Measurements from ENCODE around the gene ACTN4. TPM values are rescaled to one million over a fixed set of nuclear protein-coding genes. Genes with fewer than 3 reads are reported as not detected.

ACTN4 gene
- total and polyA plus RNA-seq, 11 donors = 100 to 307 (median 149) TPM

DNA sequence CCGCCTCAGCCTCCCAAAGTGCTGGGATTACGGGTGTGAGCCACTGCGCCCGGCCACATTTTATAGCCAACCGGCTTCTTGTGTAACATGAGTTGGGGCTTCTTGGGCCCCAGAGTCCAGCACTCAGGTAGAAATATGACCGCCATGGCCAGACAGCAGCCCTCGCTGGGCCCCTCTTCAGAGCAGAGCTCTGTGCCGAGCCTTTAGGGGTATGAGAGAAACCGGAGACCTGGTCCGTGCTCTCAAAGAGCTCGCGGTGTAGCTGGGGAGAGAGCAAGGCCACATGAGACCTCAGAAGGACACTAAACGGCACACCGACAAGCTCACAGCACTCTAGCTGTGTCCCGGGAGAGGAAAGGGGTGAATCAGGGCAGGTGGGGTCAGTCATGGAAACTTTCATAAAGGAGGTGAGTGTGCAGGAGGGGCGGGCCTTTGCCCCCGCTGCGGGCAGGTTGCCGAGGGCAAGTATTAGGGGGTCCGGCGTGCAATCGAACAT, 15.8 kb downstream of the ACTN4 start:
- WGBS, 4 donors = 49 to 56% (median 54%) methylated on average over 14 to 22 of the region's 22 CpGs
- TF ChIP-seq, protein P1, sequence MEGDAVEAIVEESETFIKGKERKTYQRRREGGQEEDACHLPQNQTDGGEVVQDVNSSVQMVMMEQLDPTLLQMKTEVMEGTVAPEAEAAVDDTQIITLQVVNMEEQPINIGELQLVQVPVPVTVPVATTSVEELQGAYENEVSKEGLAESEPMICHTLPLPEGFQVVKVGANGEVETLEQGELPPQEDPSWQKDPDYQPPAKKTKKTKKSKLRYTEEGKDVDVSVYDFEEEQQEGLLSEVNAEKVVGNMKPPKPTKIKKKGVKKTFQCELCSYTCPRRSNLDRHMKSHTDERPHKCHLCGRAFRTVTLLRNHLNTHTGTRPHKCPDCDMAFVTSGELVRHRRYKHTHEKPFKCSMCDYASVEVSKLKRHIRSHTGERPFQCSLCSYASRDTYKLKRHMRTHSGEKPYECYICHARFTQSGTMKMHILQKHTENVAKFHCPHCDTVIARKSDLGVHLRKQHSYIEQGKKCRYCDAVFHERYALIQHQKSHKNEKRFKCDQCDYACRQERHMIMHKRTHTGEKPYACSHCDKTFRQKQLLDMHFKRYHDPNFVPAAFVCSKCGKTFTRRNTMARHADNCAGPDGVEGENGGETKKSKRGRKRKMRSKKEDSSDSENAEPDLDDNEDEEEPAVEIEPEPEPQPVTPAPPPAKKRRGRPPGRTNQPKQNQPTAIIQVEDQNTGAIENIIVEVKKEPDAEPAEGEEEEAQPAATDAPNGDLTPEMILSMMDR (IDR thresholded peaks at IDR 0.05) = no peak
- DNase-seq (no peak), ATAC-seq (no peak)
- H3K36me3 ChIP-seq = peaks cover 0 to 13% (median 0%) of the 10 kb centered on the region in 9 donors
- no peaks in the 10 kb centered on the region for H3K9me3 ChIP-seq
- intact Hi-C loops (cut with DNase I) = no loop called here
- peak overlapping the region in 7 of 12 donors; percentile 14 to 24 (median 19) for H3K4me3 ChIP-seq
- no peaks in the 10 kb centered on the region for H3K27me3 ChIP-seq
- H3K27ac ChIP-seq = peak overlapping the region; percentile 88 to 99 (median 96)
- peaks cover 64 to 100% (median 99%) of the 10 kb centered on the region in 12 donors for H3K4me1 ChIP-seq

DNA sequence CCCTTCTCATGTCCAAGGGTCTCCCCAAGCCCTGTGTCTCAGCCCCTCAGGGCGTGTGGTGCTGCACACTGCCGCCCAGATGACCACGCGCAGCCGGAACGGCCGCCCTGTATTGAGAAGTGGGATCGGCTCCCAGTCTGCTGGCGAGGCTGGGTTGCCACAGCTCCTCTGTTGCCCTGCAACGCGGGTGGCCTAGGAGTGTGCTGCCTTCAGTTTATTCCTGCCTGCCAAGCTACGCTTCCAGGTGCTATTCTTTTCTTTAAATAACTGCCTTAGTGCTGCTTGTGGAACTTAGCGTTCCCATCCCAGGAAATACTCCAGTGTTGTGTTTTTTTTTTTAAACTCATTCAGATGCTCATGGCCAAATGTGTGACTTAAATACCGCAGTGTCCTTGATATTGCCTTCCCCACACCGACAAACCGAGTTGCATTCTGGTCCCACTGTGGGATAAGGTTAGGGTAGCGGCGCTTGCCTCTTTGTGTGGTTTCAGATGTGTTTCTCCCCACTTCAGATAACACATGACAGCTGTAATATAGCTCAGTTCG, 16.6 kb downstream of the ACTN4 start:
- H3K36me3 ChIP-seq = peaks cover 0 to 19% (median 0%) of the 10 kb centered on the region in 9 donors
- H3K27ac ChIP-seq = peak overlapping the region; percentile 88 to 99 (median 96)
- H3K27me3 ChIP-seq = no peaks in the 10 kb centered on the region
- TF ChIP-seq POLR2A (IDR thresholded peaks at IDR 0.05) = peak; percentile 54 to 56
- TF ChIP-seq, protein P1 (IDR thresholded peaks at IDR 0.05) = no peak
- ATAC-seq (peak; percentile 55 to 77 (median 72)), DNase-seq (peak; percentile 56 to 85 (median 80))
- H3K4me3 ChIP-seq = peak overlapping the region in 9 of 12 donors; percentile 5 to 26 (median 19)
- 10 to 21% (median 15%) methylated on average over 8 to 19 of the region's 19 CpGs for WGBS, 4 donors
- peaks cover 60 to 100% (median 99%) of the 10 kb centered on the region in 12 donors for H3K4me1 ChIP-seq
- no peaks in the 10 kb centered on the region for H3K9me3 ChIP-seq
- intact Hi-C loops (cut with DNase I) = loop anchor here in 1 of 10 donors (2.0 kb wide), 1 partner anchor 55 kb away; no protein-coding TSS in a partner anchor

DNA sequence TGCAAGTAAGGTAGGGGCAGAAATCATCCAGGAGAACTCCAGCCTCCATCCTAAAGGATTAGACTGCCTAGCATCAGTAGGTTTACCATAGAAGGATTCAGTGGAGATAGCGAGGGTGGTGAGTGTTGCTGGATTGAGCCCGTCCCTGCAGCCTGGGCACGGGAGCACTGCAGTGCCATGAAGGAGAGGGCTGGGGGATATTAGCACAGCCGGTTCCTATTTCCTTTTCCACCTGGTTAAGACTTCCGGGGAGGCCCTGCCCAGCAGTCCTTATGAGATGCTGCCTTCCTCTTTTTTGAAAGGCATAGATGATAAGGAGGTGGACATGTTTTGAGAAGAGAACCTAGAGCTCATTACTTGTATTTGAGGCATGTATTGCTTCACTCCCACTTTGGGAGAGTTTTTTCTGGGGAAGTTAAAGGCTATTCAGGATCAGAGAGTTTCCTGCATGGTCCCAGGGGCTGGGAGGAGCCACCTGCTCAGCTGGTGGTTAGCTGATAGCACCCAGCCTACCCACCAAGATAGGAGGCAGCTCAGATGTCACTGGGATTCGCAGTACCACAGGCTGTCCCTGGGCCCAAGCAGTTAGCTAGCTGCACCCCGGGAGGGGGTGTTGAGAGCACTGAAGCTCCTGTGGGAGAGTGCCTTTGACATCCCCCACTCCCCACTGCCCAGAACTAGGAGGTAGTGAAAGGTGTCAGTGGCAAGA, 17.2 kb downstream of the ACTN4 start:
- ATAC-seq = peak; percentile 15 to 49 (median 32)
- TF ChIP-seq, protein P1 (IDR thresholded peaks at IDR 0.05) = no peak
- no peak for TF ChIP-seq POLR2A (IDR thresholded peaks at IDR 0.05)
- whole genome bisulfite sequencing, 4 donors = 11 to 21% (median 13%) methylated on average over 5 to 7 of the region's 7 CpGs
- peak overlapping the region in 9 of 12 donors; percentile 5 to 26 (median 19) for H3K4me3 ChIP-seq
- H3K27ac ChIP-seq = peak overlapping the region; percentile 88 to 99 (median 96)
- DNase-seq = peak in 3 of 5 donors; percentile 40 to 60 (median 48)
- H3K27me3 ChIP-seq = no peaks in the 10 kb centered on the region
- peaks cover 0 to 19% (median 0%) of the 10 kb centered on the region in 9 donors for H3K36me3 ChIP-seq
- peaks cover 54 to 100% (median 99%) of the 10 kb centered on the region in 12 donors for H3K4me1 ChIP-seq
- no peaks in the 10 kb centered on the region for H3K9me3 ChIP-seq
- intact Hi-C loops (cut with DNase I) = loop anchor here in 2 of 10 donors (2.0 to 5.0 kb wide), 2 partner anchors 43 to 54 kb away; no protein-coding TSS in a partner anchor

Data from heart left ventricle (tissue), 16 donors.